ENCODE results near the gene TMEM37.

The TMEM37 gene

GRCh38 chr2:119439574-119440500, 8.2 kb downstream of the TMEM37 start:
- no peaks in the 10 kb centered on the region for H3K27me3 ChIP-seq (ENCODE audit: insufficient read depth, poor library complexity, severe bottlenecking)
- no peak overlapping the region for H3K27ac ChIP-seq (ENCODE audit: poor library complexity, severe bottlenecking)
- DNase-seq (ENCODE audit: low spot score) (no peak), ATAC-seq (ENCODE audit: low read depth) (no peak)
- H3K4me3 ChIP-seq (ENCODE audit: severe bottlenecking), result no peak overlapping the region
- no peaks in the 10 kb centered on the region for H3K9me3 ChIP-seq (ENCODE audit: severe bottlenecking)
- no peaks in the 10 kb centered on the region for H3K36me3 ChIP-seq (ENCODE audit: low read depth)
- H3K4me1 ChIP-seq (ENCODE audit: insufficient read depth, poor library complexity, severe bottlenecking), result no peaks in the 10 kb centered on the region
- no peak for TF ChIP-seq CTCF (IDR thresholded peaks at IDR 0.05; ENCODE audit: poor library complexity, severe bottlenecking)

GRCh38 chr2:119440501-119440870, 8.8 kb downstream of the TMEM37 start:
- no peak for DNase-seq (ENCODE audit: low spot score)
- no peak overlapping the region for H3K4me3 ChIP-seq (ENCODE audit: severe bottlenecking)
- no peak overlapping the region for H3K27ac ChIP-seq (ENCODE audit: poor library complexity, severe bottlenecking)
- no peaks in the 10 kb centered on the region for H3K36me3 ChIP-seq (ENCODE audit: low read depth)
- ATAC-seq (ENCODE audit: low read depth), result no peak
- no peaks in the 10 kb centered on the region for H3K9me3 ChIP-seq (ENCODE audit: severe bottlenecking)
- H3K27me3 ChIP-seq (ENCODE audit: insufficient read depth, poor library complexity, severe bottlenecking), result no peaks in the 10 kb centered on the region
- TF ChIP-seq CTCF (IDR thresholded peaks at IDR 0.05; ENCODE audit: poor library complexity, severe bottlenecking), result no peak
- H3K4me1 ChIP-seq (ENCODE audit: insufficient read depth, poor library complexity, severe bottlenecking), result no peaks in the 10 kb centered on the region

GRCh38 chr2:119440873-119441272, 9.2 kb downstream of the TMEM37 start:
- no peak for ATAC-seq (ENCODE audit: low read depth)

GRCh38 chr2:119441376-119442225, 9.9 kb downstream of the TMEM37 start:
- DNase-seq (ENCODE audit: low spot score), result no peak
- no peak overlapping the region for H3K27ac ChIP-seq (ENCODE audit: poor library complexity, severe bottlenecking)
- ATAC-seq (ENCODE audit: low read depth), result no peak

More at GRCh38 chr2:119440873-119441272, 9.2 kb downstream of the TMEM37 start:
- H3K9me3 ChIP-seq (ENCODE audit: severe bottlenecking), result no peaks in the 10 kb centered on the region
- no peaks in the 10 kb centered on the region for H3K27me3 ChIP-seq (ENCODE audit: insufficient read depth, poor library complexity, severe bottlenecking)
- no peak overlapping the region for H3K27ac ChIP-seq (ENCODE audit: poor library complexity, severe bottlenecking)
- TF ChIP-seq CTCF (IDR thresholded peaks at IDR 0.05; ENCODE audit: poor library complexity, severe bottlenecking), result no peak
- H3K4me1 ChIP-seq (ENCODE audit: insufficient read depth, poor library complexity, severe bottlenecking), result no peaks in the 10 kb centered on the region
- no peak overlapping the region for H3K4me3 ChIP-seq (ENCODE audit: severe bottlenecking)
- no peaks in the 10 kb centered on the region for H3K36me3 ChIP-seq (ENCODE audit: low read depth)
- no peak for DNase-seq (ENCODE audit: low spot score)

More at GRCh38 chr2:119441376-119442225, 9.9 kb downstream of the TMEM37 start:
- Histone ChIP-seq H3K4me3 (ENCODE audit: severe bottlenecking) (no peak overlapping the region), H3K27me3 (ENCODE audit: insufficient read depth, poor library complexity, severe bottlenecking) (no peaks in the 10 kb centered on the region), H3K9me3 (ENCODE audit: severe bottlenecking) (no peaks in the 10 kb centered on the region), H3K36me3 (ENCODE audit: low read depth) (no peaks in the 10 kb centered on the region), H3K4me1 (ENCODE audit: insufficient read depth, poor library complexity, severe bottlenecking) (no peaks in the 10 kb centered on the region)
- TF ChIP-seq CTCF (IDR thresholded peaks at IDR 0.05; ENCODE audit: poor library complexity, severe bottlenecking), result no peak

Data from RWPE2 (cell line).